HG02973 (cell line): ENCODE data around the gene SRPRB.
"Not testable (repeated sequence)": the region's sequence is repeated elsewhere in the genome, so short reads cannot be mapped to it uniquely, and the experiment has no call there.

ENCODE experiments used
- ATAC-seq: cut with Tn5 transposase; IDR thresholded peaks from one replicate; pipeline ENCODE4 v1.9.1; 2021; ENCODE audit warnings: moderate library complexity; ENCODE audit not compliant: unreplicated experiment

SRPRB gene

GRCh38 chr3:133777807-133778568 is 27.6 kb upstream of the SRPRB start:
- ATAC-seq, result no peak

DNA sequence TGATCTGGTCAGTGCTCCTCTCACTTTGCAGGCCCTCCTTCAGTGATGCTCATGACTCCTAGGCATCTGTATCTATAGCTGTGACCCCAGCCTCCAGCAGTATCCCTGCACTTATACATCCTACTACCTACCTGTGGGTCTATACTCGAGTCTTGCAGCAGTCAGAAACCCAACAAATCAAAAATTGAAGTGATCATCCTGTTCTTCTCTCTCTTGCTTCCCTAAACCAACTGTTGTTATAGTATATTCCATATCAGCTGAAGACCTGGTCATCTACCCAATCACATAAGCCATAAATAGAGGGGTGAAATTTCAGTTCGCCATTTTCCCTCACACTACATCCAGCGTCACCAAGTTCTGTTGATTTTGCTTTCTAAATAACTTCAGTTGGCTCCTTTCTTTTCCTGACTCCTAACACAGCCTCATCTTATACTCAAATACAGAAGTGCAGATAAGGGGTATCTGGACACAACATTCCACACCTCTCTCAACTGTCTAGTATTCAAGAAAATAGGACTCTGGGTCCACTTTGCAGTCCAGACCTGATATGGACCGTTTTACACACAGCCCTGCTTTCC is 25.9 kb upstream of the SRPRB start:
- no peak for ATAC-seq

GRCh38 chr3:133780756-133781155 is 24.9 kb upstream of the SRPRB start:
- ATAC-seq, result not testable (repeated sequence)

GRCh38 chr3:133781570-133781969 is 24.0 kb upstream of the SRPRB start:
- ATAC-seq, result no peak

DNA sequence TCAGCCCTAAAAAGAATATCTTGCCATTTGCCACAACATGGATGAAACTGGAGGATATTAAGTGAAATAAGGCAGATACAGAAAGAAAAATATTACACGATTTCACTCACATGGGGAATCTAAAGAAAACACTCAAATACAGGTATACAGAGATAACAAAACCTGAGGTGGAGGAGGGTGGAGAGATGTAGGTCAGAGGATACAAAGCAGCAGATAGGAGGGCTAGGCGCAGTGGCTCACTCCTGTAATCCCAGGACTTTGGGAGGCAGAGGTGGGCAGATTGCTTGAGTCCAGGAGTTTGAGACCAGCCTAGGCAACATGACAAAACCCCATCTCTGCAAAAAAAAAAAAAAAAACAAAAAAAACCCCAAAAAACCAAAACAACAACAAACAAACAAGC is 23.2 kb upstream of the SRPRB start:
- no peak for ATAC-seq

- ATAC-seq, result no peak
These were observed 21.9 kb upstream of the SRPRB start for GRCh38 chr3:133783762-133784161.

GRCh38 chr3:133788024-133788423 is 17.6 kb upstream of the SRPRB start:
- no peak for ATAC-seq

GRCh38 chr3:133792171-133792763 is 13.3 kb upstream of the SRPRB start:
- no peak for ATAC-seq

DNA sequence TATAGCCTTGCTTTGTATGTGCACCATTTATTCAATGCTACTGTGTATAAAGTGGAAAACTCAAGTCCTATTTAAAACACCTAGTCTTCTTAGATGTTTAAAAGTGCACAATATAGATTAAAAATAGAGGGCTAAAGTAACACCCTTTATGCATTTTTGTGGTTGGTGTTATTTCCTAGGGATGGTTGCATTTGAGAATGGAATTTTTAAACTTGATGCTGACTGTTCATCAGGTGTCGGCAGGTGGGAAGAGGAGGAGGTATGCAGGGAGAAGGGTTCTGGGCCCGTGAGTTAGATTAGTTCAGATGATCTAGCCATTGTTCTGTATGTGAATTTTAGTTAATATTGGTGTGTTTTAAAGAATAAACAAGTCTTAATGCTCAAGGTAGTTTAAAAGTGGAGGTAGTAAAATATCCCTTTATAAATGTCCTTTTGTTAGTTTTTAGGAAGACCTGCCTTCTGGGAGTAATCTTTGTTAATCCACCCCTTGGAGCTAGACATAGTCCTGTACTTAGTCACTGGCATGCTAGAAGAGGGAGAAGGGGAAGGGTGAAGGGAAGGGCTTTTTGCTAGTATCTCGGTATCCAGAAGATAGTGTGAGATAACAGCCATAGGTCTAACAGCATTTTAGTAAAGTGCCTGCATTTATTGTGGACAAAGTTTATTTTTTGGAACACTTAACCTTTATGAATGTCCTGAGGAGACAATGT is 8.1 kb upstream of the SRPRB start:
- ATAC-seq, result no peak

- no peak for ATAC-seq
These were observed 5.6 kb upstream of the SRPRB start for GRCh38 chr3:133799794-133800585.

DNA sequence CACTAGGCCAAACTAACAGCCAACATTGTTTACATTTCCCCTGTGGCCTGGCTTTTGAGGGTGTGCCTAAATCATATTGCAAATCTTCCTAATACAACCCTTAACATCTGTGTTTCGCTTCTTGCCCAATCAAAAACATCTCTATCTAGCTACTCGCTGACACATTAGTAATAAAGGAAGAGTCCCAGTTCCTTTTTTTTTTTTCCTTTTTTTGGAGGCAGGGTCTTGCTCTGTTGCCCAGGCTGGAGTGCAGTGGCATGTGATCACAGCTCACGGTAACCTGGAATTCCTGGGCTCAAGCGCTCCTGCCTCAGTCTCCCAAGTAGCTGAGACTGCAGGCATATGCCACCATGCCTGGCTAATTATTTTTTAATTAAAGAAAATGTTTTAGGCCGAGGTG is 2.1 kb upstream of the SRPRB start:
- ATAC-seq, result no peak

DNA sequence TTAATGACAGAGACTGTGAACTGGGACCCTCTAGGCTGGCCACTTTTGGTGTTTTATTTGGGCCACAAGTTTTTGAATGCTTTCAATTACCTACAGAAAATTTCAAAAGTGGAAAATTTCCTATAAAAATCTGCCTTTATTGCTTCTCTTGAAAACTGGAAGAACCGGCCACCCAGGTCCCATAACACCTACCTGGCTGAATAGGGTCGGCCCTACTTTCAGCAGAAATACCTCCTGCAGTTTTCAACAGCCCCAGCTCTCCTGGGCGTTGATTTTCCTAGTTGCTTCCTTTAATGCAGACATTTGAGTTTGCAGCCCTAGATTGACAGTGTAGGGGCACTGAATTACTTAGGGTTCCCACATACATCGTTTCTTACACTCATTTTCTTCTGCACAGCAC is 719 bp upstream of the SRPRB start:
- ATAC-seq, result no peak

GRCh38 chr3:133805384-133805701 is 272 bp upstream of the SRPRB start:
- ATAC-seq, result no peak

DNA sequence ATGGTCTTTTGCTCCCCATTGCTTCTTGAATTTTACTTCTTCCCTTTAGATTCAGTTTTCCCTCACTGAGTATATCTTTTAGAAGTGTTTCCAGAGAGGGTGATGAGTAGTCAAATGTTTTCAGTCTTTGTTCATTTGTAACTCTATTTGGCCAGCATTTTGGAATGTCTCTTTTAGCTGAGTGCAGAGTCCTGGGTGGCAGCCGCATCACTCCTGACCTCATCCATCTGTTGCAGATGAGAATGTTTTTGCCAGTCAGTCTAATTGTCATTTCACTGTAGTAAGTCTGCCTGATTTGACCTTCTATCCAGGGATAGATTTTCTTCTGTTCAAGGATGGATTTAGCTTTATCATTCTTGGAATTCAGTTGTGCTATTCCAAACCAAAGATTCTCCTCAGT is 7.3 kb downstream of the SRPRB start:
- ATAC-seq, result no peak

DNA sequence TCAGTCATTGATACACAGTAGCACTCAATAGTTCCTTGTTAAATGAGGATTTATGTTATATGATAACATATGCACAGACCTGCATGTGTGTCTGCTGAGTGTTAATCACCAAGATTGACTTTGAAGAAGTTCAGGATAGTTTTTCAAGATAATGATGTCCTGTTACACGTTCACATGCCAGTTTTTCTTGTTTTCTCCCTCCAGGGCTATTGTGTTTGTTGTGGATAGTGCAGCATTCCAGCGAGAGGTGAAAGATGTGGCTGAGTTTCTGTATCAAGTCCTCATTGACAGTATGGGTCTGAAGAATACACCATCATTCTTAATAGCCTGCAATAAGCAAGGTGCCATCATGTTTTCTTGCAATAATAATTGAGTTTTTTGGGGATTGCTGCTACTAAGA is 9.8 kb downstream of the SRPRB start:
- no peak for ATAC-seq

DNA sequence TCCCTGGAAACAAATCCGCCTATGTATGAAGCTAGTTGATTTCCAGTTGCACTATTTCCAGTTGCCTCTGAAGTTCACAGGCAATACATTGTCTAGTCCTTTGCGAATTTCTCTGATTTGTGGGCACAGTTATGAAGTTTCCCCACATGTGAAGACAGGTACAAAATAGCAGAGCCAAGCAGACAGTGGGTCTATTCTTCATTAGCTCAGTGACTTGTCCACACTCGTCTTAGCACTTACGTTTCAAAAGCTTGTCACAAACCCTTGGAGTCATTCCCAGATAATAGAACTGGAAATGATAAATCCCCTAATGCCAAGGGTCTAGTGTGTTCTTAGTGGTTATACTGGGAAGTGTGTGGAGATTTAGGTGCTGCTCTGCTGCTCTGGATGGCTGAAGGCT is 14.5 kb downstream of the SRPRB start:
- no peak for ATAC-seq

DNA sequence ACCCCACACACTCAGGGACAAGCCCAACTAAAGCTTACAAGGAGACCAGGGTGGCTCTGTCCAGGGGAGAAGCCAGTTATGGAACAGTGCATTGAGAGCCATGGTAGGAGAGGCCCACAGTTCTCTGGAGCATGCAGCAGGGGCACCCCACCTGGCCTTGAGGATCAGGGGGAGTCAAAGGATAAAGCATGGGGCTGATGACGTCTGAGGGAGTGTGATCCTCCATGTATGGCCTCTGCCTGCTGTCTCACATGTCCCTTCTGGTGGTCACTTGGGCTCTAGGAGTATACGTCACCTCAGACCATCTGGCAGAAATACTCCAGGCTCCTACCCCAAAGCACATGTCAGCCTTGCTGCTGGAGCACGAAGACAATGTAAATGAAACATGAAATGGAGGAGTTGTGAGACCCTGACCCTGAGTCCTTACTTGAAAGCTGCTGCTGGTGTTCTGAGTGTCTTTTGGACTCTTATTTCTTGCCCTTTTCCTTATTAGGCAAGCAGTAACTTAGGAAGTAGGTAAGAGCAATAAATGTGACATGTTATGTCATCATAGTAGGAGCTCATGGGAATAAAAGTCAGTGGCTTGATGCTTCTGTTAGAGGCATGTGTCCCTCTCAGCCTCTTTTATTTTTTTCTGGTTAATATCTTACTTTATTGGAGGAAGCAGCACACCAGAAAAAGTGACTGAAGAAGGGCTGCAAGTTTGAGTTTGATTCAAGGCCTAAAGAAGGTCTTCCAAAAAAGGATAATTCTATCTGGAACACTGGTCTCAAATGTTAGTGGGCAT is 15.5 kb downstream of the SRPRB start:
- ATAC-seq, result no peak

DNA sequence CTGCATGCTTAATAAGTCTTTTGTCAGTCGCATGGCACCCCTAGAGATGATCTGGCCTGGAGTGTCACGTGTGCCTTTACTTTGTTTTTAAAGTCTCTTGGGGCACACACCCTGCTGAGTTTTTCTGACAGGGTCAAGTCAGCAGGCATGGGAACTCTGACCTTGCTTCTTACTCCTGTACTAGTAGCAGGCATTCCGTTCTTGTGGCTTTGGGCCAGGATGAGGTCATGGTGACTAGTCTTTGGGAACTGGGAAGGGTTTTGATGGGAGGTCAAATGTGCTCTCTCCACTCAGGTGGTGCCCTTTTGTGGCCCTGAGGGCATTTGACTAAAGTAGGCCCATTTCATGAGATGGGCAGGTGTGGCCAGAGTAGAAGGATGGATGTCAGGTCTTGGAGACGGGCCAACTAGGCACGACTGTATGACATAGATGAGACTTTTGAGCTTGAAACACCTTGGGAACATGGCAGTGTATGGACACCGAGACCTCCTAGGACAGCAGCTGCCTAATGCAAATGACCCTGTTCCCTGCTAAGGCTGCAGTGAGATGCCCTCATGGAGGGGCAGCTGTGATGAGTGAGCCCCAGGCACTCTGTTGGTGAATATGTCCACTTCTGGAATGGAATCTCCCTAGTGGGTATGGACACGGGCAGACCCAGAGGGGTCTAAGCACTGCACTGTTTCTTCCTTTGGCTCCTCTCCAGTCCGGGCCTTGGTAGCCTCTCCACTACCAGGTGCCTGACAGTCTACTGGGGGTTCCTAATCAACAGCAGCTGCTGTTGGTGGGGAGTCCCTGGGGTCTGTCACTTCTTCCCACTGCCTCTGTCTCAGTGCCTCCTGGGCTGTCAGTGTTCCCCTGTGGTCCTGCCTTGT is 16.4 kb downstream of the SRPRB start:
- ATAC-seq, result no peak

DNA sequence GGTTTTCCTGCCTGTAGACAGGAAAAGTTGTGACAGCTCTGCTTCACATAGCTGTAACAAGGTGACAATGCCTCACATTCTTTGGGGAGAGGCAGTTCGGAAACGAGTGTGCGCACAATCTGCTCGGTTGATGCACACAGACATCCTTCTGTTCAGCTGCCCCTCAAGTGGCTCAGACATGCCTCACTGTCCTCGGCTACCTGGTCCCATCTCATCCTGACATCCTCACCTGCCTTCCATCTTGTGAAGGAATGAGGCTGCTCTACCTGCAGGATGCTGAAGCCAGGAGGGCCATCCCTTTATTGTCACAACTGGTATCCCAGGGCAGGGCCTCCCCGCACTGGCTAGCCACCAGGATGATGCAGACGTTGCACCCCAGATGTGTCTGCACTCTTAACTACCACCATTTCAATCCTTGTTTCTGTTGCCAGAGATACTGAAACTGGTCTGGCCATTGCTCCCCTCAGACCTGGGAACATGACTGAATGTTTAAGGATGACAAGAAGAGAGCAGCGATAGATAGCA is 19.4 kb downstream of the SRPRB start:
- ATAC-seq, result no peak
